ENCODE measurements around the gene FBXO2. TPM values are rescaled to one million over a fixed set of nuclear protein-coding genes. Genes with fewer than 3 reads are reported as not detected.

FBXO2 gene
- total and polyA plus RNA-seq, 10 donors, result 2.1 to 6.7 (median 4.6) TPM

DNA sequence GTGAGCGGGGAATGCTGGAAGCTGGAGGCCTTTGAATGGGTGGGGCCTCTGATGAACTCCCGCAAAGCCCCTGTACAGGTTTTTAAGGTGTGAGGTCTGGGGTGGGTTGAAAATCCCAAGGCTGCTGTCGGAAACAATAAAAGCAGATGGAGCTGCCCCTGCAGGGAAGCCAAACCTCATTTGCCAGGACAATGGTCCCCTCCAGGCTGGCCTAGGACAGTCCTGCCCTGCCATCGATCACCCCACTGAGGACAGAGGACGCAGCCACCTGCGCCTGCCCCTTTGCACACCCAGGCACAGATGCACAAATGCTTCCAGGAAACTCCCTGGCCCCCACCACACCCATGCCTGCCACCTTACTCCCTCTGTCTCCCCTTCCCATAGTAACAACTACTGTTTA lies 41.6 kb upstream of the FBXO2 start:
- Histone ChIP-seq H3K36me3 (no peaks in the 10 kb centered on the region), H3K4me1 (peaks cover 11 to 29% (median 24%) of the 10 kb centered on the region in 6 donors), H3K4me3 (no peak overlapping the region), H3K9me3 (no peaks in the 10 kb centered on the region), H3K27ac (no peak overlapping the region), H3K27me3 (replicated peaks in 1 of 7) (peaks cover 5 to 75% (median 43%) of the 10 kb centered on the region in 7 donors)
- no peak for TF ChIP-seq POLR2AphosphoS5 (IDR thresholded peaks at IDR 0.05)
- TF ChIP-seq, protein P1, sequence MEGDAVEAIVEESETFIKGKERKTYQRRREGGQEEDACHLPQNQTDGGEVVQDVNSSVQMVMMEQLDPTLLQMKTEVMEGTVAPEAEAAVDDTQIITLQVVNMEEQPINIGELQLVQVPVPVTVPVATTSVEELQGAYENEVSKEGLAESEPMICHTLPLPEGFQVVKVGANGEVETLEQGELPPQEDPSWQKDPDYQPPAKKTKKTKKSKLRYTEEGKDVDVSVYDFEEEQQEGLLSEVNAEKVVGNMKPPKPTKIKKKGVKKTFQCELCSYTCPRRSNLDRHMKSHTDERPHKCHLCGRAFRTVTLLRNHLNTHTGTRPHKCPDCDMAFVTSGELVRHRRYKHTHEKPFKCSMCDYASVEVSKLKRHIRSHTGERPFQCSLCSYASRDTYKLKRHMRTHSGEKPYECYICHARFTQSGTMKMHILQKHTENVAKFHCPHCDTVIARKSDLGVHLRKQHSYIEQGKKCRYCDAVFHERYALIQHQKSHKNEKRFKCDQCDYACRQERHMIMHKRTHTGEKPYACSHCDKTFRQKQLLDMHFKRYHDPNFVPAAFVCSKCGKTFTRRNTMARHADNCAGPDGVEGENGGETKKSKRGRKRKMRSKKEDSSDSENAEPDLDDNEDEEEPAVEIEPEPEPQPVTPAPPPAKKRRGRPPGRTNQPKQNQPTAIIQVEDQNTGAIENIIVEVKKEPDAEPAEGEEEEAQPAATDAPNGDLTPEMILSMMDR (IDR thresholded peaks at IDR 0.05 in 8 of 11, conservative IDR thresholded peaks at IDR 0.05 in 3 of 11), result no peak
- no peak for TF ChIP-seq POLR2A (IDR thresholded peaks at IDR 0.05)
- DNase-seq, result no peak
- intact Hi-C loops (cut with DNase I; ENCODE audit: low total_unique reads), result no loop called here
- 81 to 97% (median 86%) methylated on average over 6 of the region's 6 CpGs for WGBS, 5 donors

DNA sequence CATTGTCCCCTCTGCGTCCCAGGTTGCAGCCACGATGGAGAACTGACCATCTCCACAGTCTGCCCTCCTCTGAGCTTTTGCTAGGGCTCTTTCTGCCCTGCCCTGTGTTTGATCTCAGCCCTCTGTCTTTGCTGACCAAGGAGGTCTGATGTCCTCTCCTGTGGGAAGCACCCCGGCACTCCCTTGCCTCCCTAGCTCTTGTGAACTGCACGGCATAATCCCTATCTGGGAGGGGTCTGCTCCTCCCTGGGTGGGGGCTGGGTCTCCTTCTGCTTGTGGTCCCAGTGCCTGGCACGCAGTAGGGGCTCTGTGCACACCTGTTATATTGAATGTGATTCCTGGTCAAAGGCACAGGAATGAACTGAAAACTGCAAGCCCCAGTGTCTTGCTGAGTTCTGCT lies 39.7 kb upstream of the FBXO2 start:
- peaks cover 15 to 40% (median 33%) of the 10 kb centered on the region in 6 donors for H3K4me1 ChIP-seq
- H3K36me3 ChIP-seq, result no peaks in the 10 kb centered on the region
- H3K9me3 ChIP-seq, result no peaks in the 10 kb centered on the region
- no peak overlapping the region for H3K27ac ChIP-seq
- 58 to 77% (median 64%) methylated on average over 5 of the region's 5 CpGs for WGBS, 5 donors
- H3K27me3 ChIP-seq (replicated peaks in 1 of 7), result peaks cover 5 to 77% (median 51%) of the 10 kb centered on the region in 7 donors
- TF ChIP-seq POLR2AphosphoS5 (IDR thresholded peaks at IDR 0.05), result no peak
- TF ChIP-seq, protein P1 (IDR thresholded peaks at IDR 0.05 in 8 of 11, conservative IDR thresholded peaks at IDR 0.05 in 3 of 11), result no peak
- no peak for TF ChIP-seq POLR2A (IDR thresholded peaks at IDR 0.05)
- no peak overlapping the region for H3K4me3 ChIP-seq
- intact Hi-C loops (cut with DNase I; ENCODE audit: low total_unique reads), result no loop called here
- DNase-seq, result no peak

- peaks cover 5 to 85% (median 54%) of the 10 kb centered on the region in 7 donors for H3K27me3 ChIP-seq (replicated peaks in 1 of 7)
- H3K4me3 ChIP-seq, result peak overlapping the region in 1 of 8 donors; percentile 66
- no peak for TF ChIP-seq POLR2A (IDR thresholded peaks at IDR 0.05)
- H3K27ac ChIP-seq, result no peak overlapping the region
- H3K4me1 ChIP-seq, result peaks cover 15 to 40% (median 33%) of the 10 kb centered on the region in 6 donors
- H3K36me3 ChIP-seq, result no peaks in the 10 kb centered on the region
- intact Hi-C loops (cut with DNase I; ENCODE audit: low total_unique reads), result no loop called here
- WGBS, 5 donors, result 2 to 14% (median 6%) methylated on average over 5 to 6 of the region's 6 CpGs
- no peaks in the 10 kb centered on the region for H3K9me3 ChIP-seq
- no peak for DNase-seq
Observed at GRCh38 chr1:11693024-11693590, 38.9 kb upstream of the FBXO2 start.

DNA sequence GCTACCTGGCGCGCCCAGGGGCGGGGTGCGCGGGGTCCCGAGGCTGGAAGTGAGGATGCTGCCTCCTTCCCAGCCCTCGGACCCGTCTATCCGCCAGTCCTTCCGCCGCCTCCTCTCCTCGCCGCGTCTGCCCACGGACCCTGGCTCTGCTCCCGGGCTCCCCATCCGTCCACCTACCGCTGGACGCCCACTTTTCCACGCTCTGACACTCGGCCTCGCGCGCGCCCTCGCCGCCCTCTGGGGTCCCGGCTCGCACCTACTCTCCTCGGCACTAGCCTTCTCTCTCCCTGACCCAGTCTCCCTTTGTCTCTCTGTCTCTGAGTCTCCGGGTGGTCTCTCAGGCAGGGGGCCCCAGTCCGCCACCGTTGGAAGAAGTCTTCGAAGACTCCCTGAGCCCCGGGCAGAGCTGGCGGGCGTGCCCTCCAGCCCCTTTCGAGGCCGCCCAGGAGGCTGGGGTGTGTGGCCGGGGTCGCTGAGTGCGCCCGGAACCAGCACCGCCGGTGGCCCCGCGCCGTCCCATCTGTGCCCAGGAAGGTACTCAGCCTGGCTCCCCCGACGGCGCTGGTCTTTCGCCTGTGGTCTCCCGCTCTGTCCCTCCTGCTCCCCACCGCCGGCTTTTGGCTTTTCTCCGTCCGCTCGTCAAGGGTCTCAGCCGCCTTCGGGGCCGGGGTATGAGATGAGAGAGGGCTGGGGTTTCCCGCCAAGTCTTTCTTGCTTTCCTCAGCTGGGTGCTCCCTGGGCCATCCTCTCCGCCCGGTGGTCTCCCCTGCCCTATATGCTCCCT lies 37.9 kb upstream of the FBXO2 start:
- intact Hi-C loops (cut with DNase I; ENCODE audit: low total_unique reads), result no loop called here
- Histone ChIP-seq H3K4me1 (peaks cover 15 to 40% (median 33%) of the 10 kb centered on the region in 6 donors), H3K9me3 (no peaks in the 10 kb centered on the region), H3K36me3 (no peaks in the 10 kb centered on the region), H3K27ac (no peak overlapping the region), H3K4me3 (peak overlapping the region in 6 of 8 donors; percentile 26 to 66 (median 34)), H3K27me3 (replicated peaks in 1 of 7) (peaks cover 5 to 88% (median 55%) of the 10 kb centered on the region in 7 donors)
- 5 to 8% (median 7%) methylated on average over 49 to 64 of the region's 64 CpGs for WGBS, 5 donors
- TF ChIP-seq POLR2AphosphoS5 (IDR thresholded peaks at IDR 0.05) (no peak), POLR2A (IDR thresholded peaks at IDR 0.05) (no peak)
- TF ChIP-seq, protein P1 (IDR thresholded peaks at IDR 0.05 in 8 of 11, conservative IDR thresholded peaks at IDR 0.05 in 3 of 11), result no peak
- DNase-seq, result no peak
